Renal cortex interstitium (tissue), 11 donors: ENCODE results near the gene HELQ. TPM values are rescaled to one million over a fixed set of nuclear protein-coding genes. Genes with fewer than 3 reads are reported as not detected.
"Not testable (repeated sequence)": the region's sequence is repeated elsewhere in the genome, so short reads cannot be mapped to it uniquely, and the experiment has no call there.

ENCODE experiments used
- DNase-seq, 11 donors: peaks; one replicate each; pipeline ENCODE4 v3.0.0-alpha.2; 2013; ENCODE audit warnings: low read depth in 9 of 11, low spot score in 4 of 11; ENCODE audit errors: extremely low read depth in 1 of 11
- polyA plus RNA-seq, 3 donors: library from polyadenylated mRNA; unstranded; fragments of 120-200 nt; gene quantifications; one replicate each; pipeline ENCODE4 v1.2.1, GENCODE V29; 2013; ENCODE audit not compliant: insufficient read length in 3 of 3

HELQ gene
- polyA plus RNA-seq, 3 donors = 14.6 to 18.0 (median 15.9) TPM

GRCh38 chr4:83449009-83449408, 6.6 kb downstream of the HELQ start:
- DNase-seq = no peak

- DNase-seq = no peak
These were observed 14.7 kb downstream of the HELQ start for GRCh38 chr4:83440899-83441298.

GRCh38 chr4:83440148-83440814, 15.3 kb downstream of the HELQ start:
- no peak for DNase-seq

- DNase-seq = no peak
These were observed 16.9 kb downstream of the HELQ start for GRCh38 chr4:83438719-83439118.

- DNase-seq = no peak
These were observed 18.9 kb downstream of the HELQ start for GRCh38 chr4:83436680-83437079.

- DNase-seq = no peak
These were observed 24.4 kb downstream of the HELQ start for GRCh38 chr4:83431200-83431599.

- DNase-seq = no peak
These were observed 37.4 kb downstream of the HELQ start for GRCh38 chr4:83418211-83418610.

- DNase-seq = no peak
These were observed 38.1 kb downstream of the HELQ start for GRCh38 chr4:83417566-83417965.

GRCh38 chr4:83413676-83414075, 41.9 kb downstream of the HELQ start:
- no peak for DNase-seq

GRCh38 chr4:83408908-83409307, 46.7 kb downstream of the HELQ start:
- peak; percentile 38 to 78 (median 60) for DNase-seq

GRCh38 chr4:83405844-83406816, 49.5 kb downstream of the HELQ start:
- no peak for DNase-seq

GRCh38 chr4:83398158-83398557, 57.5 kb downstream of the HELQ start:
- DNase-seq = not testable (repeated sequence)

- DNase-seq = no peak
These were observed 61.7 kb downstream of the HELQ start for GRCh38 chr4:83393908-83394307.

- DNase-seq = no peak
These were observed 63.1 kb downstream of the HELQ start for GRCh38 chr4:83392562-83392961.

- DNase-seq = no peak
These were observed 64.7 kb downstream of the HELQ start for GRCh38 chr4:83390944-83391343.

- no peak for DNase-seq
These were observed 65.7 kb downstream of the HELQ start for GRCh38 chr4:83389756-83390505.

GRCh38 chr4:83389037-83389720, 66.4 kb downstream of the HELQ start:
- no peak for DNase-seq

GRCh38 chr4:83388313-83388676, 67.3 kb downstream of the HELQ start:
- DNase-seq = no peak
